A673 (cell line): Measurements from ENCODE around the gene CACHD1. TPM values are rescaled to one million over a fixed set of nuclear protein-coding genes. Genes with fewer than 3 reads are reported as not detected.

Source experiments
- BruUV-seq: library from RNA; stranded (reverse); fragments of 400-500 nt; replicated peaks from 2 replicates; lab custom pipeline; 2021; lab: Mats Ljungman, UMichigan
- CTCF ChIA-PET: fragments of 300-600 bp; sonication (Branson Sonifier 250); formaldehyde crosslinking; loops from one replicate; lab custom pipeline; 2022; ENCODE audit warnings: antibody characterized with exemption; lab: Charles Lee
- POLR2A ChIA-PET: fragments of 300-600 bp; sonication (Branson Sonifier 250); formaldehyde crosslinking; loops from one replicate; lab custom pipeline; 2022; ENCODE audit warnings: antibody characterized with exemption; ENCODE audit not compliant: low non-redundant PET; lab: Charles Lee
- DNase-seq: peaks from one replicate; pipeline ENCODE4 v3.0.0-alpha.2; 2015; ENCODE audit warnings: low spot score
- H3K27ac ChIP-seq: fragments of 200-600 bp; sonication (generic); 2 replicates; pipeline ENCODE4 v1.5.1; 2016; ENCODE audit warnings: mixed run types, low read depth, mild to moderate bottlenecking, mixed read lengths, antibody characterized with exemption, low read length; ENCODE audit not compliant: poor library complexity, severe bottlenecking
- H3K27me3 ChIP-seq: fragments of 200-600 bp; sonication (generic); replicated peaks from 2 replicates; pipeline ENCODE4 v1.6.1; 2017; ENCODE audit warnings: mixed run types, low read depth, mild to moderate bottlenecking, mixed read lengths, antibody characterized with exemption, low read length; ENCODE audit not compliant: insufficient read depth, poor library complexity
- H3K36me3 ChIP-seq: fragments of 200-600 bp; sonication (generic); 2 replicates; pipeline ENCODE4 v1.6.1; 2016; ENCODE audit warnings: mixed run types, mild to moderate bottlenecking, mixed read lengths, antibody characterized with exemption, low read length; ENCODE audit not compliant: insufficient read depth, poor library complexity, severe bottlenecking
- H3K4me1 ChIP-seq: fragments of 200-600 bp; sonication (generic); 2 replicates; pipeline ENCODE4 v1.6.1; 2017; ENCODE audit warnings: mixed run types, mild to moderate bottlenecking, mixed read lengths, antibody characterized with exemption, low read length; ENCODE audit not compliant: insufficient read depth, poor library complexity, severe bottlenecking
- H3K4me3 ChIP-seq: fragments of 200-600 bp; sonication (generic); 2 replicates; pipeline ENCODE4 v1.5.1; 2016; ENCODE audit warnings: low read depth, mixed run types, mild to moderate bottlenecking, mixed read lengths, low read length; ENCODE audit not compliant: poor library complexity, severe bottlenecking
- H3K9me3 ChIP-seq: fragments of 200-600 bp; sonication (generic); 2 replicates; pipeline ENCODE4 v1.6.1; 2016; ENCODE audit warnings: mixed run types, low read depth, mild to moderate bottlenecking, mixed read lengths, antibody characterized with exemption, low read length; ENCODE audit not compliant: poor library complexity, severe bottlenecking
- EZH2 ChIP-seq: fragments of 200-600 bp; sonication (generic); IDR thresholded peaks from 2 replicates; pipeline ENCODE4 v1.6.1; 2017; ENCODE audit warnings: borderline replicate concordance, low read depth, mild to moderate bottlenecking, mixed read lengths, antibody characterized with exemption, low read length; ENCODE audit not compliant: poor library complexity, severe bottlenecking
- intact Hi-C: fragments of 100-400 bp; cut with micrococcal nuclease; formaldehyde crosslinking; loops from one replicate; pipeline ENCODE4 v1.10.0; 2022; ENCODE audit not compliant: unreplicated experiment
- total RNA-seq: library from RNA; stranded (reverse); gene quantifications from 2 replicates; pipeline ENCODE4 v1.2.3, GENCODE V29; 2021
- TF ChIP-seq, protein P1 (sequence below): fragments of 300-800, 200-600 bp; sonication (generic); conservative IDR thresholded peaks from 2 replicates; pipeline ENCODE4 v1.5.1; 2017; ENCODE audit warnings: low read depth, mild to moderate bottlenecking, antibody characterized with exemption, low read length, moderate library complexity, mixed read lengths

Gene CACHD1
- total RNA-seq, 1 experiment from 2014 or later: 39.2 TPM

GRCh38 chr1:64574301-64574700 is 104.4 kb downstream of the CACHD1 start:
- H3K36me3 ChIP-seq: no peaks in the 10 kb centered on the region
- ChIA-PET CTCF (no interaction called here), POLR2A (no interaction called here)
- intact Hi-C loops: no loop called here
- no peak overlapping the region for H3K4me3 ChIP-seq
- TF ChIP-seq, protein P1, sequence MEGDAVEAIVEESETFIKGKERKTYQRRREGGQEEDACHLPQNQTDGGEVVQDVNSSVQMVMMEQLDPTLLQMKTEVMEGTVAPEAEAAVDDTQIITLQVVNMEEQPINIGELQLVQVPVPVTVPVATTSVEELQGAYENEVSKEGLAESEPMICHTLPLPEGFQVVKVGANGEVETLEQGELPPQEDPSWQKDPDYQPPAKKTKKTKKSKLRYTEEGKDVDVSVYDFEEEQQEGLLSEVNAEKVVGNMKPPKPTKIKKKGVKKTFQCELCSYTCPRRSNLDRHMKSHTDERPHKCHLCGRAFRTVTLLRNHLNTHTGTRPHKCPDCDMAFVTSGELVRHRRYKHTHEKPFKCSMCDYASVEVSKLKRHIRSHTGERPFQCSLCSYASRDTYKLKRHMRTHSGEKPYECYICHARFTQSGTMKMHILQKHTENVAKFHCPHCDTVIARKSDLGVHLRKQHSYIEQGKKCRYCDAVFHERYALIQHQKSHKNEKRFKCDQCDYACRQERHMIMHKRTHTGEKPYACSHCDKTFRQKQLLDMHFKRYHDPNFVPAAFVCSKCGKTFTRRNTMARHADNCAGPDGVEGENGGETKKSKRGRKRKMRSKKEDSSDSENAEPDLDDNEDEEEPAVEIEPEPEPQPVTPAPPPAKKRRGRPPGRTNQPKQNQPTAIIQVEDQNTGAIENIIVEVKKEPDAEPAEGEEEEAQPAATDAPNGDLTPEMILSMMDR: no peak
- TF ChIP-seq EZH2: no peak
- H3K27me3 ChIP-seq: no peaks in the 10 kb centered on the region
- no peaks in the 10 kb centered on the region for H3K9me3 ChIP-seq
- H3K27ac ChIP-seq: no peak overlapping the region
- H3K4me1 ChIP-seq: peaks cover 25% of the 10 kb centered on the region
- DNase-seq: no peak
- no TSS peak for BruUV-seq

- intact Hi-C loops: no loop called here
- ChIA-PET POLR2A (no interaction called here), CTCF (interaction anchor here (0.5 kb wide), 1 partner anchor 247 kb away, joined by 5 read pairs; no protein-coding TSS in a partner anchor)
- no TSS peak for BruUV-seq
- H3K27me3 ChIP-seq: no peaks in the 10 kb centered on the region
- H3K4me3 ChIP-seq: no peak overlapping the region
- no peaks in the 10 kb centered on the region for H3K9me3 ChIP-seq
- H3K36me3 ChIP-seq: no peaks in the 10 kb centered on the region
- no peak overlapping the region for H3K27ac ChIP-seq
- H3K4me1 ChIP-seq: peaks cover 19% of the 10 kb centered on the region
- no peak for DNase-seq
- TF ChIP-seq EZH2: no peak
- TF ChIP-seq, protein P1: no peak
These were observed 106.2 kb downstream of the CACHD1 start for GRCh38 chr1:64575881-64576676.

DNA sequence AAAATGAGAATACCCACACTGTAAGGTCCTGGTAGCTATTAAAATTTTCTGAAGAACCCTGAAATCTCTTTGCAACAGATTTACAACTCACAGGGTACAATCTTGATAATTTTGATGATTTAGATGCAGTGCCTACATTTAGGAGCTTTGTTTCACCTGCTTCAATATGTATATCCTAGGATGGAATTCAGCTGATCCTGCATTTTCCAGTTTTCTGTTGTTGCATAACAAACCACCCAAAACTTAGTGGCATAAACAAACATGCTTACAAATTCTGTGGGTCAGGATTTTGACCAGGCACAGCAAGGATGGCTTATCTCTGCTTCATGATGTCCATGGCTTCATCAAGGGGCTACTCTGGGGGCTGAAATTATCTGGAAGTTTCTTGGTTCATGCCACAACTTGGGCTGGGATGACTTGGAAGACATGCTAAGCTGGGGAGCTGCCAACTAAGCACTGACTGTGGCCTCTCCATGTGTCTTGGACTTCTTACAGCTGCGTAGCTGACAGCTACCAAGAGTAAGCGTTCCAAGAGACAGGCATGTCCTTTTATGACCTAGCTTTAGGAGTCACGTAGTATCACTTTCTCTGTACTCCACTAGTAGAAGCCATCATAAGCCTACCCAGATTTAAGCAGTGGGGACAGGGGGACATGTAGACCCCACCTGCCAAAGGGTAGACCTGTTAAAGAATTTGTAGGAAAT is 108.5 kb downstream of the CACHD1 start:
- Histone ChIP-seq H3K4me3 (no peak overlapping the region), H3K4me1 (peaks cover 16% of the 10 kb centered on the region), H3K27ac (no peak overlapping the region), H3K36me3 (no peaks in the 10 kb centered on the region), H3K27me3 (no peaks in the 10 kb centered on the region), H3K9me3 (no peaks in the 10 kb centered on the region)
- BruUV-seq: no TSS peak
- ChIA-PET CTCF (no interaction called here), POLR2A (no interaction called here)
- no peak for DNase-seq
- intact Hi-C loops: no loop called here
- TF ChIP-seq, protein P1: no peak
- TF ChIP-seq EZH2: no peak
